Measurements from ENCODE around the gene ZMIZ1. TPM values are rescaled to one million over a fixed set of nuclear protein-coding genes. Genes with fewer than 3 reads are reported as not detected.

ZMIZ1 gene
- polyA plus RNA-seq, 1 experiment, result 7.6 TPM

- no peak for DNase-seq (ENCODE audit: low read depth, low spot score)
- no peaks in the 10 kb centered on the region for H3K9me3 ChIP-seq (ENCODE audit: control insufficient read depth, insufficient read depth, low read length)
- H3K27ac ChIP-seq (ENCODE audit: low read depth, low read length), result peak overlapping the region; percentile 39
- ChIA-PET POLR2A (interaction anchor here (0.6 kb wide), 1 partner anchor 12 kb away, joined by 3 read pairs; no protein-coding TSS in a partner anchor), CTCF (interaction anchor here (0.5 kb wide), 1 partner anchor 19 kb away, joined by 4 read pairs; no protein-coding TSS in a partner anchor)
- no peaks in the 10 kb centered on the region for H3K27me3 ChIP-seq (ENCODE audit: control insufficient read depth, insufficient read depth, low read length)
- TF ChIP-seq, protein P1, sequence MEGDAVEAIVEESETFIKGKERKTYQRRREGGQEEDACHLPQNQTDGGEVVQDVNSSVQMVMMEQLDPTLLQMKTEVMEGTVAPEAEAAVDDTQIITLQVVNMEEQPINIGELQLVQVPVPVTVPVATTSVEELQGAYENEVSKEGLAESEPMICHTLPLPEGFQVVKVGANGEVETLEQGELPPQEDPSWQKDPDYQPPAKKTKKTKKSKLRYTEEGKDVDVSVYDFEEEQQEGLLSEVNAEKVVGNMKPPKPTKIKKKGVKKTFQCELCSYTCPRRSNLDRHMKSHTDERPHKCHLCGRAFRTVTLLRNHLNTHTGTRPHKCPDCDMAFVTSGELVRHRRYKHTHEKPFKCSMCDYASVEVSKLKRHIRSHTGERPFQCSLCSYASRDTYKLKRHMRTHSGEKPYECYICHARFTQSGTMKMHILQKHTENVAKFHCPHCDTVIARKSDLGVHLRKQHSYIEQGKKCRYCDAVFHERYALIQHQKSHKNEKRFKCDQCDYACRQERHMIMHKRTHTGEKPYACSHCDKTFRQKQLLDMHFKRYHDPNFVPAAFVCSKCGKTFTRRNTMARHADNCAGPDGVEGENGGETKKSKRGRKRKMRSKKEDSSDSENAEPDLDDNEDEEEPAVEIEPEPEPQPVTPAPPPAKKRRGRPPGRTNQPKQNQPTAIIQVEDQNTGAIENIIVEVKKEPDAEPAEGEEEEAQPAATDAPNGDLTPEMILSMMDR (IDR thresholded peaks at IDR 0.05; ENCODE audit: low read depth, low read length), result no peak
- H3K4me3 ChIP-seq (ENCODE audit: low read depth, low read length), result no peak overlapping the region
These were observed 77.0 kb downstream of the ZMIZ1 start for GRCh38 chr10:79145517-79146470.

DNA sequence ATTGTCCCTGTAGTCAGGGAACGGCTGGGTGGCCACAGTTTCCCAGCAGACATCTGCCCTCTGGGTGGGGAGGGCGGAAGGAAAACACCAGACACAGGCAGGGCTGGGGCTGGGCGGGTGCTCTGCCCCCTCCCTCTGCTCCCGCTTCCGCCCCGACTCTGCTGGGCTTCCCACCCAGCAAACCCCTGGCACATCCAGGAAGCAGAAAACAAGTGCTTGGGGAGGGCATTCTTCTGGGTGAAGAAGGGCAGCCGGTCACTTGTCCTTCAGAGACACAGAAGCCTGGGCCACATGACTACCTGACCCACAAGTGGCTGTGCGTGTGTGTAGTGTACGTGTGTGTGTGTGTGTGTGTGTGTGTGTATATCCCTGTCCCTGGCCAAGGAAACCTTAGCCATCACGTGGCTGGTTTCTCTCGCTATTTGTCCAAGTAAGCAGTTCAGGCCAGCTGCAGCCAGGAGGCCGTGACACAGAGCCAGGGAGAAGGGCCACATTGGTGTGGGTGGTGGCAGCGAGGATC lies 77.9 kb downstream of the ZMIZ1 start:
- CTCF ChIA-PET, result interaction anchor here (0.5 kb wide), 1 partner anchor 20 kb away, joined by 4 read pairs; no protein-coding TSS in a partner anchor

GRCh38 chr10:79147306-79147705 lies 78.5 kb downstream of the ZMIZ1 start:
- no peak overlapping the region for H3K4me3 ChIP-seq (ENCODE audit: low read depth, low read length)
- TF ChIP-seq, protein P1 (IDR thresholded peaks at IDR 0.05; ENCODE audit: low read depth, low read length), result no peak
- peak overlapping the region; percentile 52 for H3K27ac ChIP-seq (ENCODE audit: low read depth, low read length)
- no peaks in the 10 kb centered on the region for H3K27me3 ChIP-seq (ENCODE audit: control insufficient read depth, insufficient read depth, low read length)
- no peaks in the 10 kb centered on the region for H3K9me3 ChIP-seq (ENCODE audit: control insufficient read depth, insufficient read depth, low read length)
- CTCF ChIA-PET, result no interaction called here
- POLR2A ChIA-PET, result no interaction called here
- DNase-seq (ENCODE audit: low read depth, low spot score), result no peak

More for the DNA sequence above, 77.9 kb downstream of the ZMIZ1 start:
- Histone ChIP-seq H3K27me3 (ENCODE audit: control insufficient read depth, insufficient read depth, low read length) (no peaks in the 10 kb centered on the region), H3K9me3 (ENCODE audit: control insufficient read depth, insufficient read depth, low read length) (no peaks in the 10 kb centered on the region), H3K27ac (ENCODE audit: low read depth, low read length) (peak overlapping the region; percentile 52), H3K4me3 (ENCODE audit: low read depth, low read length) (no peak overlapping the region)
- POLR2A ChIA-PET, result no interaction called here
- TF ChIP-seq, protein P1 (IDR thresholded peaks at IDR 0.05; ENCODE audit: low read depth, low read length), result peak; percentile 17; the same call in 1 of the 2 replicates
- no peak for DNase-seq (ENCODE audit: low read depth, low spot score)

DNA sequence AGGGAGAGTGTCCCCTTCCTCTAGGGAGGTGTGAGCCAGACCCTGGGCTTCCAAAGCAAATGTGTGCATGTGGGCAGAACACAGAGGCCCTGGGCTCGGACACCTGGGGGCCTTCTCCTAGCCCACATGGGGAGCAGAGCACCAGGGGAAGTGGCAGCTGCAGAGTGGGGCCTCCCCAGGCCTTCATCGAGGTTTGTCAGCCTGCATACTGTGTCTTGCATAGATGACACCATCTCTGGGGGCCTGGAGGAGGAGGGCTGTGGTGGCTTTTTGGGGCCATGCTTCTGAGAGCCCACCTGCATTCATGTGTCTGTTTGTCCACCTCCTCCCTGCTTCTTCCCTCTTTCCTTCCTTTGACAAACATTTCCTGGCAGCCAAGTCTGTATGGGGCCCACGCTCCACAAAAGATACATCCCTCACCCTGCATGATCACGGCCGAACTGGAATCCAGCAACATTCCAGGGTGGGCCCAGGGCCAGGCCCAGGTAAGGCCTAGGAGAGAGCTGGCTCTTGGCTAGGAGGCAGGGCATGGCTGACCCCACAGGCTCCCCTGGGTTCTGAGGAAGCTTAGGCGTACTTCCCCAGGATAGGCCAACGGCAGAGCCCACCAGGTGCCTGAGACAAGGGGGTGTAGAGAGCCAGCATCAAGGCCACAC lies 79.2 kb downstream of the ZMIZ1 start:
- DNase-seq (ENCODE audit: low read depth, low spot score), result no peak
- H3K4me3 ChIP-seq (ENCODE audit: low read depth, low read length), result no peak overlapping the region
- H3K27me3 ChIP-seq (ENCODE audit: control insufficient read depth, insufficient read depth, low read length), result no peaks in the 10 kb centered on the region
- TF ChIP-seq, protein P1 (IDR thresholded peaks at IDR 0.05; ENCODE audit: low read depth, low read length), result no peak
- H3K27ac ChIP-seq (ENCODE audit: low read depth, low read length), result peak overlapping the region; percentile 47
- CTCF ChIA-PET, result interaction anchor here (1.1 to 1.3 kb wide), 2 partner anchors 9 to 47 kb away, joined by 4 to 5 read pairs; no protein-coding TSS in a partner anchor
- no peaks in the 10 kb centered on the region for H3K9me3 ChIP-seq (ENCODE audit: control insufficient read depth, insufficient read depth, low read length)
- POLR2A ChIA-PET, result no interaction called here
